Stimulated activated CD4-positive, alpha-beta T cell treated with anti-CD3 and anti-CD28 coated beads, Interleukin-1b, Interleukin-23, amount 100 ng/mL, for 1 hour (primary cell): ENCODE results near the gene PTPRG.

Experiments
- DNase-seq, 2 donors: peaks; one replicate each; pipeline ENCODE4 v3.0.0-alpha.2; 2020; ENCODE audit warnings: low read depth in 2 of 2

PTPRG gene

GRCh38 chr3:61928039-61928438 lies 366.7 kb downstream of the PTPRG start:
- DNase-seq, result no peak

DNA sequence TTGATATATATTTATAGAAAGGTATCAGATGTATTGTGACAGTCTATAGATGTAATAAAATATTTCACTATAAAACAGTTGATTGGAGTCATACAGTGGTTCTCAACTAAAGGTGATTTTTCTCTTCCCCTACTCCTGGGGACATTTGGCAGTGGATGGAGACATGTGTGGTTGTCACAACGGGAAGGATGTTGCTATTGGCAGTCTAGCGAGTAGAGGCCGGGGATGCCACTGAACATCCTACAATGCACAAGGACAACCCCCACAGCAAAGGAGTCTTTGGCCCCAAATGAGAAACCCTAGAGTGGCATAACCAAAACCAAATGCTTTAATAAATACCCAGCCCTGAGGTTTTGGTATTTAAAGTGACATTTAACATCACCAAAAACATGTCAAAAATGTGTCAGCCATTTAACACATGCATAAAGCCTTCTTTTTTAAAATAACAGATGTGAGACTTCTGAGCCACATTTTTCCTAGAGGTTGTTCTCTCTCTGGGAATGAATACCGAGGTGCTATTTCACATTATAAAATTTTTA lies 367.5 kb downstream of the PTPRG start:
- no peak for DNase-seq

DNA sequence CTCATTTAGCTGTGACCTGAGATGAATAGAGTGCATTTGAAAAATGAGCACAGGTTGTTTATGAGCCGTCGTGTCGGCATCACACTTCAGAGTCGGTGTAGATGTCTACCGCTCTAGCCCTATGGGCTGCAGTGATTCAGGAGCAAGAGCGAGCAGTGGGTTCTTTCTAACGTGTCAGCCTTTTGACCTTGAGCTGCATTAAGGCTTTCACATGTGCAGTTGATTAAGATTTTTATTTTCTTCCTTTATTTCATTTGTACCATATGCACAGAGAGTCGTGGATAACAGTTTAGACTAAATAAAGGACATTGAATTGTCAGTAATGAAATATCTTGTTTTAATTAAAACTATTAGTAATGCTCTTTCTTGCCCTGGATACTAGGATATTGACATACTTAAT lies 368.2 kb downstream of the PTPRG start:
- no peak for DNase-seq

GRCh38 chr3:61932499-61932898 lies 371.1 kb downstream of the PTPRG start:
- no peak for DNase-seq

DNA sequence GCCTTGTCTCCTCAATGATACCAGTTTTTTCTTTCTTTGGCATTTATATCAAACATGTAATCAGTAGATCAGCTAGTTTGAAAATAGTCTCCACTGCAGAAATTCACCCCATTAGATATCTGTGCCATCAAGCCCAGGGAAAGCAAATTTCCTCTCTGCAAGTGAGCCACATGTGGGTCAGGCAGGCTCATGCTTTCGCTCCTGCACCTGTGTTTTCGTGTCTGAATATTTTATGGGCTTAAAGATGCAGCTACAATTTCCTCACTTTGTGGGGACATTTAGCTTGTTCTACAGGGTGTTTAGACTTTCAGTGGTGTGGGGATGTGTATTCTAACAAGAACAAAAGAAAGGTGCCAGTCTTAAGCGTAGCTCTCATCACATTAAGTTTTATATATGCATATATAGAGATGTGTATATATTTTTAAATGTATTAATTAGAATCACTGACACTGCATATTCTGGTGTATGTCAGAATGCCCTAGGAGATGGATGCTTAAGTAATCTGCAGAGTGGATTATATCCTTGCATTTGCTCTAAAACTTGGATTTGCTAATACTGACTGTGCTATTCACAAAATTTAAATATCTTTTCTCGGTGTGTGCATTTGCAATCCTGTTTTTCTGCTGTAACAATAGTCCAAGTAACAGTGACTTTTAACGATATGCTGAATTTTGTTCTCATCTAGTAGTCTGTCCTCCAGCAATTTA lies 372.6 kb downstream of the PTPRG start:
- DNase-seq, result no peak

DNA sequence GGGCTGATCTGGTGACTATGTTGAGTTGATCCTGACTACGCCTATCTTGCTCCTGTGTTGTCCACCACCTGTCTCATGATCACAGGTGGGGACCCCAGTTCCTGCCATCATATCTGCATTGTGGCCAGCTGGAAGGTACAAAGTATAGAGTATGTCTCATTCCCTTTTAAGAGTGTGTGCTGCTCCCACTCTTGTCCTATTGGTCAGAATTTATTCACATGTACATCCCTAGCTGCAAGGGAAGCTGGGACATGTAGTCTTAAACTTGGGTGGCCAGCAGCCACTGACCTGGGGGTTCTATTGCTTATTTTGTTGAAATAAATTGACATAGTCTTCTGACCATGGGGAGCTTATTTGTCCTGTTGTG lies 373.1 kb downstream of the PTPRG start:
- no peak for DNase-seq

- no peak for DNase-seq
Observed at GRCh38 chr3:61935814-61936213, 374.4 kb downstream of the PTPRG start.

DNA sequence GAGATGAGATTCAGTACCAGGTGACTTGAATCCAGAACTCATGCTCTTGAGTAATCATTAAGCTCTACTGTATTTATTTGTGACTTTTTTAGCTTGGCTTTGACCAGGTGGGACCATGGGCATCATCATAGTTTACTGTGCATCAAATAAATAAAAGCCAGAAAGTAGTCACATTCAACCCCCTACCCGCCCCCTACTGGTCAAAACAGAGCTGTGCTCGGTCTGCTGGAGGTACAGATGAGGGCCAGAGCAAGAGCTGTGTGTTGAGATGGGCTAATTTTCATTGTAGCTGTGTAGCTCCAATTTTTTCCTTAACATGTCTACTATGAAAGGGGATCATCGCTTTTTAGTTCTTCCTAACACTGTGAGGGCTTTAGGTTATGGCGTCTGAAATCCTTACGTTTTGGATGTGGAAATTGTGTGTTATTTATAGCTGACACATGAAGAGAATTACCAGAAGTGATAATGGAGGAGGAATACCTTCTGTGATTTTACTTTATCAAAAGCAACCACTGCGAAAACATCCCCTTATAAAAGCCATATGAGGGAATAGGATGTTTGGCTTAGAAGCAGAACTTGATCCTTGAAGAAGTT lies 375.1 kb downstream of the PTPRG start:
- DNase-seq, result no peak

DNA sequence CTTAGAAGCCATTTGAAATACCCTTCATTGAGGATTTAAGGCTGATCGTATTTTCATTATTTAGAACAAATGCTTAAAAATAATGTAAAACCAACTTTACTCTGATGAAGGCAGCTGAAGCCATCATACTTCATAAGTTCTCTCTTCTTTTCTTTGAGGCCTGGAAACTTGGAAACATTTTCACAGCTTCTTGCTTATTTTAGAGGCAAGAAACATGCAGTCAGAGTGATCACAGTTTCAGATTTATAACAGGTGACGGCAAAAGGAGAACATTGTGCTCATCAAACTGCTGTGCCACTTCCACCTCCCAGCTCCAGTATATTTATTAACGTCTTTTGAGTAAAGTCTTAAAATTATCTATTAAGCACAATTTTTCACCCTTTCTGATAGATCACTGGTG lies 376.1 kb downstream of the PTPRG start:
- DNase-seq, result no peak

- no peak for DNase-seq
Observed at GRCh38 chr3:61938878-61939549, 377.6 kb downstream of the PTPRG start.

DNA sequence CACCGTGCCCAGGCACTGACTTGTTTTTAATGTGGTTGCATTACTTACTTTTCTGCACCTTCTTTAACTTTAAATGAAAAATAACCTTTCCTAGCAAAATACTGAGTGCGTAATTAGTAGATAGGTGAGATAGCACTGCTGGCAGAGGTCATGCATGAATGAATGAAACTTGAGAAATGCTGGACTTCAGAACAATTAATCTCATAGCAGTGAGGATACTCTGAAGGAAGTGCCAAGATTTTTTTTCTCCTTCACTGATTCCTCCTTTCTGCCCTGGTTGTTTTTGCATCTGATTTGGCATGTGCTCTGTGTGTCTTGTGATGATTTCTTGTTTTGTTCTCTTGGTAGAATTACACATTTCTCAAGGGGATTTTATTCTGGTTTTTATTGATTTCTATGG lies 378.9 kb downstream of the PTPRG start:
- DNase-seq, result no peak

GRCh38 chr3:61943975-61944374 lies 382.6 kb downstream of the PTPRG start:
- no peak for DNase-seq

- DNase-seq, result no peak
Observed at GRCh38 chr3:61944726-61945125, 383.4 kb downstream of the PTPRG start.

GRCh38 chr3:61945657-61946056 lies 384.3 kb downstream of the PTPRG start:
- DNase-seq, result no peak

DNA sequence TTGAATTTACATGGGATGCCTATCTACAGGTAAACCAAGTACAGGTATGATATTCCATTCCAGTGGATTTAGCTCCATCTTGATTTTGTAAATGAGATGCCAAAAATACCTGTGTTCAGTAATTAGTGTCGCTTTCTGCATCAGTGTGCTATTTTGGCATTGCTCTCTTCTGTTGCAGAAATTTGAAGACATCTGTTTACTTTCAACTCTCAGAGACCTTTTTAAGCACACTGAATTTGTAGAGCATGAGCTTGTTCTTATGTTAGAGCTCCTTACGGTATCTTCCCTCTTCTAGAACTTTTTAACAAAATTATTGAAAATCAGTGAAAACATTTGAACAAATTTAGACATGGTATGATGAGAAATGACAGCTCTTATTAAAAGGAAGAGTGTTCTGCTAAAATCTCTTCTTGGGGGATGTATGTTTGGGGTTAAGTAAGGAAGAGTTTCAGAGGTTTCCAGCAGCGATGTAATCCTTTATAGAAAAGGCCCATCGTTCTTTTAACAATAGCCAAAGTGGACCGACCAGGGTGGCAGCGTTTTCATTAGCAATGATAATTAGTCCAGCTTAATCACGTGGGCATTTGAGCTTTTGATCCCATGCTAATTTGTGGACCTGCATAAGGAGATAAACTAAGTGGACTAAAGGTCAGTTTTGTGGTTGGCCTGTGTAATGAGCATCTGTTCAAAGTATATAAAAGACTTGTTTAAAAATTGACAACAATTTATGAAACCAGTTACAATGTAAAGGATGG lies 385.4 kb downstream of the PTPRG start:
- DNase-seq, result no peak

DNA sequence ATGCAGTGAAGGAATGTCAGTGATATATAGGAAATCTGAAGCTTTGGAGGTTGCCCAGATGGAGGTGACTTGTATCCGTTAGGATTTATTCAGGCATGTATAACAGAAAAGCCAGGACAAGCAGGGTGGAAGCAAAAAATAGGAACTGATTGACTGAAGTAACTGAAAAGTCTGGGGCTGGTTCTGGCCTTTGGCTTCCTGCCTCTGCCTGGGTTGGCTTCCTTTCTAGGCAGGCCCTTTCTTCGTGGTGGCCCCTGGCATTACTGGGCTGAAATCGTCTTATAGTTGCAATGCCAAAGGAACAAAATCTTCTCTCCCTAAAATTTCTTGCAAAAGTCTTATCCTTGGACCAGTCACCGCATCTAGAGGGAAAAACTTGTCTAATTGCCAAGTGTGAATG lies 386.1 kb downstream of the PTPRG start:
- no peak for DNase-seq

DNA sequence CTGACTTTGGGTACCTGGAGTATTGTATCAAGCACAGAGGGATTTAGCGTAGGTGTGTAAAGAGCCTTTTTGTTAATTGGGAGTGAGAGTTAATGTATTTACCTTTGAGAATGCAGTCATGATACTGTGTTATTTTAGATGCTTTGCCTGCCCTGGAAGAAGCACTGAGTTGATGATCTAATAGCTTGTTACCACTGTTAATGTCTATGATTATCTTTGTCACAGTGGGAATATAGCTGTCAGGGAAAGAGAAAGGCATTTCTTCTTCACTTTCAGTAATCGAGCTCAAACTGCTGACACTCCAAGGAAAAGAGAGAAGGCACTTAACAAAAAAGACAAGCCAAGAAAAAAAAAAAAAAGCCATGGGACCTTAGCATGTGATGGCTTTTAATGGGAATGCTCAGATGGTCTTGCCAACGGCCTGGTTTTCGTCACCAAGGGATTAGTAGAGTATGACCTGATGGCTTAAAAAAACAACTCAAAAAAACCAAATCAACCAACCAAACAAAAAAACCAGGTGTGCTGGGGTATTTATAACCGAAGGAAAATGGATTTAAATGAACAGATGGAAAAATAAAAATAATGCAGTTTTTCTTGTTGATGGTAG lies 387.4 kb downstream of the PTPRG start:
- DNase-seq, result no peak

GRCh38 chr3:61954097-61954540 lies 392.7 kb downstream of the PTPRG start:
- DNase-seq, result no peak

- no peak for DNase-seq
Observed at GRCh38 chr3:61955483-61955882, 394.1 kb downstream of the PTPRG start.

GRCh38 chr3:61956236-61956635 lies 394.9 kb downstream of the PTPRG start:
- no peak for DNase-seq

- DNase-seq, result no peak
Observed at GRCh38 chr3:61957259-61957658, 395.9 kb downstream of the PTPRG start.

DNA sequence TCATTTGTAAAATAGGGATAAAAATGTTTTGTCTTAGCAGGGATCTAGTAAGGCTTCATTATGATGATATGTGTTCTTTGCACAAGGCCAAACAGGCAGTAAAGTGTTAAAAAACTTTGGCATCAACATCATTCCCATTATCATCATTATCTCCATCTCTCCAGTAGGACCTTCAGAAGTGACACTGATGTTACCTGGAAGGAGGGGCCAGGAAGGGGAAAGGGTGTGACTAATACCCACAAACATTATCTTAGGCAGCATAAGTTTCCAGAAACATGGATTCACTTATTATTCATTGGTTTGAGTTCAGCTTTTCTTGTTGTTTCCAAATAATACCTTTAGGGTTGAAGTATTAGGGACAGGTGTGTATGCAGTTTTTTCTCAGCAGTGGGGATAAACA lies 399.6 kb downstream of the PTPRG start:
- DNase-seq, result no peak
